K562 treated with DMSO at 1 percent for 12 hours (cell line): ENCODE results near the gene ZDHHC13. TPM values are rescaled to one million over a fixed set of nuclear protein-coding genes. Genes with fewer than 3 reads are reported as not detected.

Experiments used
- total RNA-seq: library from RNA; unstranded; fragments of 300-600 nt; gene quantifications from 2 replicates; pipeline ENCODE4 v1.2.3, GENCODE V29; 2022; ENCODE audit not compliant: insufficient read depth

ZDHHC13 gene, protein sequence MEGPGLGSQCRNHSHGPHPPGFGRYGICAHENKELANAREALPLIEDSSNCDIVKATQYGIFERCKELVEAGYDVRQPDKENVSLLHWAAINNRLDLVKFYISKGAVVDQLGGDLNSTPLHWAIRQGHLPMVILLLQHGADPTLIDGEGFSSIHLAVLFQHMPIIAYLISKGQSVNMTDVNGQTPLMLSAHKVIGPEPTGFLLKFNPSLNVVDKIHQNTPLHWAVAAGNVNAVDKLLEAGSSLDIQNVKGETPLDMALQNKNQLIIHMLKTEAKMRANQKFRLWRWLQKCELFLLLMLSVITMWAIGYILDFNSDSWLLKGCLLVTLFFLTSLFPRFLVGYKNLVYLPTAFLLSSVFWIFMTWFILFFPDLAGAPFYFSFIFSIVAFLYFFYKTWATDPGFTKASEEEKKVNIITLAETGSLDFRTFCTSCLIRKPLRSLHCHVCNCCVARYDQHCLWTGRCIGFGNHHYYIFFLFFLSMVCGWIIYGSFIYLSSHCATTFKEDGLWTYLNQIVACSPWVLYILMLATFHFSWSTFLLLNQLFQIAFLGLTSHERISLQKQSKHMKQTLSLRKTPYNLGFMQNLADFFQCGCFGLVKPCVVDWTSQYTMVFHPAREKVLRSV
- 6.0 and 15.9 TPM in 2 replicates for total RNA-seq

DNA sequence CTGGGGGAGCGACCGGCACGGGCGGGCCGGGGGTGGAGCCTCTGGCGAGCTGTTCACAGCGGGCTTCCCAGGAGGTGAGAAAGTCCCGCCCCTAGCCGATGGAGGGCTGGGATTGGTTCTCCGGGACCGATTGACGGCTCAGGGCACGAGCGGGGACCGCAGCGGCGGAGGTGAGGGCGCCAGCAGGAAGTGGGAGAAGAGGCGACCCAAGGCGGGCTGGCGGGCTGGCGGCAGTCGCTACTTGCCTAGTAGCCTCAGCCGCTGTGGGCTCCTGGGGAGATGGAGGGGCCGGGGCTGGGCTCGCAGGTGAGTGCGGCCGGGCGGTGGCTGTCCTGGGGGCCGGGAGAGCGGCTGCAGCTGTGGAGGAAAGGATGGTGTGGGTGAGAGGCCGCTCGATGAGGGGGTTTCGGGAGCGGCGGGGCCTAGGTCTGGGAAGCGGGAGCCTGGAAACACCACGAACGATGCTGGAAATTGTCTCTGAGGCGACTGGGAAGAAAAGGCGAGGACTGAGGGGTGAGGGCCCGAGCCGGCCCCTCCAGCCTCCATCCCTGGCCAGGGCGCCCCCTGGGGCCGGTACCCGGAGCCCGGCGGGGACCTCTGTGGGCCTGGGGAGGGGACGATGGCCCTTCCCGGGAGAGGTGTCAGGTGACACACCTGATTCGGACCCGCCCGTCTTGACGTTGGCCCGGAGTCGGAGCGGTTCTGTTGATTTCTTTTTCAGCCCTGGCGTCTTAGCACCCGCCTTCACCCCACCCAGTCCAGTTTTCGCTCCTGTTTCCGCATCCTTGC is at the start of gene ZDHHC13:
ZDHHC13 (plus strand) TSS at position 198 of the 789 bp plus-strand sequence; CDS start at position 280, 82 bp downstream.

DNA sequence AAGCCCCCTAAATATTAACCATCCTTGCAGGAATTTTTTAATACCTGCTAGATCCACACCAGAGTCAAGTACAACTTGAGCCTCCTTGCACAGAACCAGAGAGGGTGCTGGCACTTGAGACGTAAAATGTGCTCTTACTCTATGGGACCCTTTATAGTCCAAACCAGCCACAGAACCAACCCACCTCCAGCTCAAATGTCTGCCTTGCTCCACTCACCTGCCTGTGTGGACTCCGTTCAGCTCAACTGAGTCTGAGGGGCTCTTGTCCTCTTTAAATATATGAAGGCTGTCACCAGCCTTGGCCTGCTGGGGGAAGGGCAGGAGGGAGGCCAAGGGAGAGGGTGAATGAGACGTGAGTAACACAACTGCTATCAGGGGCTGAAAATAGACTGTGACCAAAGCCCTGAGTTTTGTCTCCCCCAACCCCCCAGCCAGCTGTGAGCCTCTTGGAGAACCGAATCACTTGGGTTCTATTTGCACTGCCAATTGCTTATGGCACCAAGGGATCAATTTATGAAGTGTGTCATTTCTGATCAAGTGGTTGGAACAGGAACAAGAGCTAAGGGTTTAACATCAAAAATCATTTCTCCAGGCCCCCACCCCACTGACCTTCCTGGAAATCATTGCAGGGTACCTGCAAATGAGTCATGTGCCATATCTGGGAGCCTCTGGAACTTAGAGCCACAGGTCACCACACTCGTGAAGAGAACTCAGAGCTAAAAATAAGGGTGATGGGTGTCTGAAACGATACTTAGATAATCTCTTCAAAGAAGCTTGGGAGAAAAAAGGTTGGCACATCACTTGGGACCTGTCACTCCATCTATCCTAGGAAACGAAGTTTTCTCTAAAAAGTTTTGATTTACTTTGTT is 85.0 kb downstream of the ZDHHC13 start, which contains the start of gene CSRP3:
CSRP3 (minus strand) TSS at position 247 of the 869 bp plus-strand sequence. CDS start 9,535 bp downstream, outside the sequence.

Other genes starting within 250 kb of the ZDHHC13 start
- gene MRGPRX1, start 177.8 kb upstream of the ZDHHC13 start, total RNA-seq, result not detected in 2 replicates
- gene MRGPRX2, start 56.5 kb upstream of the ZDHHC13 start, total RNA-seq, result not detected in 2 replicates
- gene CSRP3, start 84.8 kb downstream of the ZDHHC13 start, total RNA-seq, result not detected in 2 replicates
- gene E2F8, start 123.8 kb downstream of the ZDHHC13 start, total RNA-seq, result 2.3 and 6.8 TPM in 2 replicates